KBM-7 (cell line): ENCODE results near the gene STXBP6.

Experiments
- DNase-seq: peaks from one replicate; pipeline ENCODE4 v3.0.0-alpha.2; 2015
- in situ Hi-C: fragments of 300-500 bp; cut with MboI; formaldehyde crosslinking; loops from 2 replicates; pipeline ENCODE4 v1.14.3; 2020; ENCODE audit warnings: low sequenced_read_pairs, low pct_unique_long_range_greater_than_20kb, mixed read lengths

Gene STXBP6

GRCh38 chr14:24876996-24877395 is 173.0 kb downstream of the STXBP6 start:
- in situ Hi-C loops = no loop called here

GRCh38 chr14:24875991-24876878 is 173.7 kb downstream of the STXBP6 start:
- DNase-seq = peak; percentile 60
- in situ Hi-C loops = no loop called here

More at GRCh38 chr14:24876996-24877395, 173.0 kb downstream of the STXBP6 start:
- DNase-seq = no peak

- in situ Hi-C loops = no loop called here
- no peak for DNase-seq
Measured at GRCh38 chr14:24875203-24875838, 174.6 kb downstream of the STXBP6 start.

GRCh38 chr14:24874514-24875202 is 175.3 kb downstream of the STXBP6 start:
- DNase-seq = no peak

GRCh38 chr14:24873551-24873950 is 176.4 kb downstream of the STXBP6 start:
- in situ Hi-C loops = no loop called here
- DNase-seq = no peak

More at GRCh38 chr14:24874514-24875202, 175.3 kb downstream of the STXBP6 start:
- in situ Hi-C loops = no loop called here

GRCh38 chr14:24870949-24871701 is 178.8 kb downstream of the STXBP6 start:
- no peak for DNase-seq
- in situ Hi-C loops = no loop called here

- in situ Hi-C loops = no loop called here
- no peak for DNase-seq
Measured at GRCh38 chr14:24868389-24868788, 181.6 kb downstream of the STXBP6 start.

- in situ Hi-C loops = no loop called here
- no peak for DNase-seq
Measured at GRCh38 chr14:24866067-24866639, 183.8 kb downstream of the STXBP6 start.

- in situ Hi-C loops = no loop called here
Measured at GRCh38 chr14:24863968-24864684, 185.8 kb downstream of the STXBP6 start.

GRCh38 chr14:24861083-24861630 is 188.8 kb downstream of the STXBP6 start:
- in situ Hi-C loops = no loop called here
- DNase-seq = no peak

More at GRCh38 chr14:24863968-24864684, 185.8 kb downstream of the STXBP6 start:
- no peak for DNase-seq

GRCh38 chr14:24859559-24859958 is 190.4 kb downstream of the STXBP6 start:
- no peak for DNase-seq
- in situ Hi-C loops = no loop called here

GRCh38 chr14:24858684-24859083 is 191.3 kb downstream of the STXBP6 start:
- in situ Hi-C loops = no loop called here
- no peak for DNase-seq

- in situ Hi-C loops = no loop called here
- DNase-seq = no peak
Measured at GRCh38 chr14:24858052-24858451, 191.9 kb downstream of the STXBP6 start.

GRCh38 chr14:24857277-24857676 is 192.7 kb downstream of the STXBP6 start:
- in situ Hi-C loops = no loop called here
- DNase-seq = no peak

GRCh38 chr14:24853446-24853845 is 196.5 kb downstream of the STXBP6 start:
- DNase-seq = no peak

GRCh38 chr14:24852312-24853060 is 197.5 kb downstream of the STXBP6 start:
- in situ Hi-C loops = no loop called here

More at GRCh38 chr14:24853446-24853845, 196.5 kb downstream of the STXBP6 start:
- in situ Hi-C loops = no loop called here

GRCh38 chr14:24851837-24852236 is 198.1 kb downstream of the STXBP6 start:
- in situ Hi-C loops = no loop called here
- no peak for DNase-seq

More at GRCh38 chr14:24852312-24853060, 197.5 kb downstream of the STXBP6 start:
- no peak for DNase-seq
